CD14-positive monocyte (primary cell): ENCODE data around the gene SEC61G. TPM values are rescaled to one million over a fixed set of nuclear protein-coding genes. Genes with fewer than 3 reads are reported as not detected.

Experiments
- DNase-seq, 3 donors: peaks; one replicate each; pipeline ENCODE4 v3.0.0-alpha.2; 2011 to 2022
- H2AFZ ChIP-seq: 2 replicates; pipeline ENCODE4 v1.6.0; 2012; ENCODE audit warnings: mild to moderate bottlenecking, low read depth, low read length, inconsistent platforms; ENCODE audit not compliant: insufficient read depth, poor library complexity, severe bottlenecking
- H3K27ac ChIP-seq, 2 donors: 1 replicate in 1 of 2; 2 replicates in 1 of 2; pipeline ENCODE4 v1.5.1; 2012 to 2013; ENCODE audit warnings: low read length in 2 of 2, control low read depth in 1 of 2, inconsistent platforms in 1 of 2, low read depth in 1 of 2, mild to moderate bottlenecking in 1 of 2
- H3K27me3 ChIP-seq, 2 donors: one replicate each; pipeline versions ENCODE4 v1.6.0 to v1.6.1; 2011 to 2013; ENCODE audit warnings: low read length in 2 of 2; ENCODE audit not compliant: control insufficient read depth in 2 of 2, insufficient read depth in 2 of 2
- H3K36me3 ChIP-seq, 2 donors: replicated peaks in 1 of 2; 1 replicate in 1 of 2; 2 replicates in 1 of 2; pipeline versions ENCODE4 v1.5.1 to v1.6.1; 2012 to 2013; ENCODE audit warnings: low read length in 2 of 2, control low read depth in 1 of 2, inconsistent platforms in 1 of 2, mild to moderate bottlenecking in 1 of 2; ENCODE audit not compliant: insufficient read depth in 2 of 2, control insufficient read depth in 1 of 2
- H3K4me1 ChIP-seq, 2 donors: 1 replicate in 1 of 2; 2 replicates in 1 of 2; pipeline versions ENCODE4 v1.5.1 to v1.6.1; 2012 to 2013; ENCODE audit warnings: low read length in 2 of 2, control low read depth in 1 of 2, inconsistent platforms in 1 of 2, mild to moderate bottlenecking in 1 of 2, moderate library complexity in 1 of 2; ENCODE audit not compliant: insufficient read depth in 2 of 2, control insufficient read depth in 1 of 2
- H3K4me2 ChIP-seq: replicated peaks from 2 replicates; pipeline ENCODE3; 2012; ENCODE audit warnings: low read length, moderate library complexity, mild to moderate bottlenecking; ENCODE audit not compliant: poor library complexity, severe bottlenecking; ENCODE audit errors: extremely low read depth
- H3K4me3 ChIP-seq, 3 experiments: fragments of 200-600 bp in 1 of 3; sonication (generic) in 1 of 3; replicated peaks in 1 of 3; 1 replicate in 2 of 3; 2 replicates in 1 of 3; pipeline ENCODE4 v1.5.1; 2011 to 2013; ENCODE audit warnings: low read length in 3 of 3, mild to moderate bottlenecking in 3 of 3, control low read depth in 2 of 3, low read depth in 2 of 3, inconsistent platforms in 1 of 3, moderate library complexity in 1 of 3
- H3K79me2 ChIP-seq: 2 replicates; pipeline ENCODE4 v1.6.0; 2012; ENCODE audit warnings: mild to moderate bottlenecking, control low read depth, inconsistent platforms, low read length, moderate library complexity; ENCODE audit not compliant: insufficient read depth
- H3K9ac ChIP-seq: 2 replicates; pipeline ENCODE4 v1.6.0; 2017; ENCODE audit warnings: low read length, mild to moderate bottlenecking; ENCODE audit not compliant: insufficient read depth, poor library complexity, severe bottlenecking
- H3K9me3 ChIP-seq, 2 donors: replicated peaks in 1 of 2; 1 replicate in 1 of 2; 2 replicates in 1 of 2; pipeline versions ENCODE4 v1.5.1 to v1.6.1; 2012 to 2013; ENCODE audit warnings: low read length in 2 of 2, control low read depth in 1 of 2; ENCODE audit not compliant: control insufficient read depth in 1 of 2, insufficient read depth in 1 of 2
- H4K20me1 ChIP-seq: 2 replicates; pipeline ENCODE4 v1.6.0; 2012; ENCODE audit warnings: mild to moderate bottlenecking, low read length, control low read depth, moderate library complexity; ENCODE audit not compliant: insufficient read depth
- H3K27ac Mint-ChIP-seq, 7 donors: one replicate each; pipeline ENCODE4 v1.8.0; 2020; ENCODE audit warnings: mild to moderate bottlenecking in 7 of 7, mixed read lengths in 7 of 7, moderate library complexity in 6 of 7, inconsistent platforms in 2 of 7
- H3K27me3 Mint-ChIP-seq, 3 donors: one replicate each; pipeline ENCODE4 v1.8.0; 2021 to 2022; ENCODE audit warnings: low read depth in 3 of 3, mild to moderate bottlenecking in 3 of 3, mixed read lengths in 3 of 3, moderate library complexity in 3 of 3, inconsistent platforms in 1 of 3
- H3K36me3 Mint-ChIP-seq, 2 donors: one replicate each; pipeline ENCODE4 v1.8.0; 2020; ENCODE audit warnings: mixed read lengths in 2 of 2, inconsistent platforms in 1 of 2, mild to moderate bottlenecking in 1 of 2
- H3K4me1 Mint-ChIP-seq: one replicate; pipeline ENCODE4 v1.8.0; 2020; ENCODE audit warnings: mild to moderate bottlenecking, mixed read lengths
- H3K4me3 Mint-ChIP-seq, 2 donors: one replicate each; pipeline ENCODE4 v1.8.0; 2020; ENCODE audit warnings: mild to moderate bottlenecking in 2 of 2, mixed read lengths in 2 of 2, moderate library complexity in 1 of 2
- H3K9me3 Mint-ChIP-seq, 7 donors: one replicate each; pipeline ENCODE4 v1.8.0; 2020 to 2022; ENCODE audit warnings: mixed read lengths in 7 of 7, mild to moderate bottlenecking in 6 of 7, moderate library complexity in 6 of 7, inconsistent platforms in 2 of 7
- WGBS: methylation state at CpG from one replicate; pipeline ENCODE4 v1.1.5; 2013; ENCODE audit warnings: missing lambda C conversion rate; ENCODE audit not compliant: insufficient coverage; 5-methylcytosine and 5-hydroxymethylcytosine counted together
- intact Hi-C, 2 donors: fragments of 100-400 bp; cut with micrococcal nuclease; formaldehyde crosslinking; loops; one replicate each; pipeline versions ENCODE4 v1.15.0 to v1.15.1; 2023
- polyA plus RNA-seq, 3 donors: library from polyadenylated mRNA; depleted of rRNA in 1 of 3; unstranded in 2 of 3; stranded (reverse) in 1 of 3; fragments of 300-500 nt in 2 of 3; fragments of >200 nt in 1 of 3; fragmentation: Illumina TruSeq in 2 of 3; gene quantifications; 1 replicate in 2 of 3; 2 replicates in 1 of 3; pipeline ENCODE4 v1.2.3, GENCODE V29; 2012 to 2021
- TF ChIP-seq, protein P1 (sequence below): fragments of 200-600 bp; IDR thresholded peaks from one replicate; pipeline ENCODE4 v1.8.0; 2022; ENCODE audit warnings: antibody characterized with exemption, mild to moderate bottlenecking

Gene SEC61G
- polyA plus RNA-seq, 3 donors, result 200 to 221 (median 213) TPM

GRCh38 chr7:54743580-54743979 lies 15.4 kb downstream of the SEC61G start:
- H3K27ac Mint-ChIP-seq, result no peak overlapping the region
- no peaks in the 10 kb centered on the region for H3K4me1 Mint-ChIP-seq
- peaks cover 0 to 2% (median 0%) of the 10 kb centered on the region in 3 donors for H3K27me3 Mint-ChIP-seq
- DNase-seq, result no peak
- no CpG with 5 or more reads among the region's 1 CpG for WGBS
- peaks cover 12 to 16% of the 10 kb centered on the region in 2 donors for H3K36me3 Mint-ChIP-seq
- H3K4me3 Mint-ChIP-seq, result no peak overlapping the region
- no peaks in the 10 kb centered on the region for H3K9me3 ChIP-seq
- H3K79me2 ChIP-seq, result no peaks in the 10 kb centered on the region
- H4K20me1 ChIP-seq, result no peaks in the 10 kb centered on the region
- H3K36me3 ChIP-seq, result peaks cover 4 to 9% of the 10 kb centered on the region in 2 donors
- no peaks in the 10 kb centered on the region for H3K4me1 ChIP-seq
- no peak overlapping the region for H2AFZ ChIP-seq
- H3K4me3 ChIP-seq, result no peak overlapping the region
- H3K4me2 ChIP-seq, result no peak overlapping the region
- H3K27me3 ChIP-seq, result no peaks in the 10 kb centered on the region
- no peaks in the 10 kb centered on the region for H3K9me3 Mint-ChIP-seq
- H3K27ac ChIP-seq, result no peak overlapping the region
- H3K9ac ChIP-seq, result no peak overlapping the region
- TF ChIP-seq, protein P1, sequence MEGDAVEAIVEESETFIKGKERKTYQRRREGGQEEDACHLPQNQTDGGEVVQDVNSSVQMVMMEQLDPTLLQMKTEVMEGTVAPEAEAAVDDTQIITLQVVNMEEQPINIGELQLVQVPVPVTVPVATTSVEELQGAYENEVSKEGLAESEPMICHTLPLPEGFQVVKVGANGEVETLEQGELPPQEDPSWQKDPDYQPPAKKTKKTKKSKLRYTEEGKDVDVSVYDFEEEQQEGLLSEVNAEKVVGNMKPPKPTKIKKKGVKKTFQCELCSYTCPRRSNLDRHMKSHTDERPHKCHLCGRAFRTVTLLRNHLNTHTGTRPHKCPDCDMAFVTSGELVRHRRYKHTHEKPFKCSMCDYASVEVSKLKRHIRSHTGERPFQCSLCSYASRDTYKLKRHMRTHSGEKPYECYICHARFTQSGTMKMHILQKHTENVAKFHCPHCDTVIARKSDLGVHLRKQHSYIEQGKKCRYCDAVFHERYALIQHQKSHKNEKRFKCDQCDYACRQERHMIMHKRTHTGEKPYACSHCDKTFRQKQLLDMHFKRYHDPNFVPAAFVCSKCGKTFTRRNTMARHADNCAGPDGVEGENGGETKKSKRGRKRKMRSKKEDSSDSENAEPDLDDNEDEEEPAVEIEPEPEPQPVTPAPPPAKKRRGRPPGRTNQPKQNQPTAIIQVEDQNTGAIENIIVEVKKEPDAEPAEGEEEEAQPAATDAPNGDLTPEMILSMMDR, result no peak
- intact Hi-C loops, result no loop called here

GRCh38 chr7:54738737-54739136 lies 20.3 kb downstream of the SEC61G start:
- Mint-ChIP-seq H3K36me3 (no peaks in the 10 kb centered on the region), H3K27ac (no peak overlapping the region), H3K4me1 (no peaks in the 10 kb centered on the region), H3K9me3 (peaks cover 0 to 12% (median 4%) of the 10 kb centered on the region in 7 donors), H3K27me3 (peaks cover 0 to 2% (median 0%) of the 10 kb centered on the region in 3 donors), H3K4me3 (no peak overlapping the region)
- no CpG with 5 or more reads among the region's 1 CpG for WGBS
- no peaks in the 10 kb centered on the region for H3K4me1 ChIP-seq
- intact Hi-C loops, result no loop called here
- DNase-seq, result no peak
- no peak overlapping the region for H3K4me3 ChIP-seq
- no peak overlapping the region for H3K9ac ChIP-seq
- H3K4me2 ChIP-seq, result no peak overlapping the region
- H3K27ac ChIP-seq, result no peak overlapping the region
- H2AFZ ChIP-seq, result no peak overlapping the region
- no peaks in the 10 kb centered on the region for H3K9me3 ChIP-seq
- no peaks in the 10 kb centered on the region for H4K20me1 ChIP-seq
- TF ChIP-seq, protein P1, result no peak
- H3K36me3 ChIP-seq, result no peaks in the 10 kb centered on the region
- no peaks in the 10 kb centered on the region for H3K79me2 ChIP-seq
- no peaks in the 10 kb centered on the region for H3K27me3 ChIP-seq
